Gastroesophageal sphincter (tissue), 3 donors: ENCODE results near the gene CFAP119.

Experiments used
- CTCF ChIP-seq, 4 experiments: fragments of 200-600 bp in 2 of 4; fragments of 450-650 bp in 2 of 4; sonication (generic) in 1 of 4; IDR thresholded peaks; one replicate each; pipeline ENCODE4 v1.5.1; 2017 to 2019; ENCODE audit warnings: antibody characterized with exemption in 4 of 4, mild to moderate bottlenecking in 2 of 4, moderate library complexity in 2 of 4
- POLR2A ChIP-seq, 2 donors: fragments of 450-650 bp; IDR thresholded peaks; one replicate each; pipeline ENCODE4 v1.6.1; 2017; ENCODE audit warnings: antibody characterized with exemption in 2 of 2, mild to moderate bottlenecking in 2 of 2, moderate library complexity in 1 of 2

DNA sequence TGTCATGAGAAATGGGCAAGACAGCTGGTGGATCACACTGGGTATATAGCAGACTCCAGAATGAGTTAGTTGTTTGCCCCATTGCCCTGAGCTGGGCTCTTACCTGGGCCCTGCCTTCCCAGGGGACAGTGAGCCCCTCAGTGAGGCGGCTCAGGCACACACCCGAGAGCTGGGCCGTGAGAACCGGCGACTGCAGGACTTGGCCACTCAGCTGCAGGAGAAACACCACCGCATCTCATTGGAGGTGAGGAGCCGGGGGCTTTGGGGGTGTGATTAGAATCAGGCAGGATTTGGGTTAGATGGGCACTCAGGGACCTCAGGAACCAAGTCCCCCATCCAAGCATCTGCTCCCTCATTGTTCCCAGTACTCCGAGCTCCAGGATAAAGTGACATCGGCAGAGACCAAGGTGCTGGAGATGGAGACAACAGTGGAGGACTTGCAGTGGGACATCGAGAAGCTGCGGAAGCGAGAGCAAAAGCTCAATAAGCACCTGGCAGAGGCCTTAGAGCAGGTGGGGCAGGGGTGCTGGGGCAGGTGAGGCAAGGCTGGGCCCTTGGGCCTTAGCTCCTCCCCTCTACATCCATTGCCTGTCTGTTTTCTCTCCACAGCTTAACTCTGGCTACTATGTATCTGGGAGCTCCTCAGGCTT is 3.1 kb upstream of the CFAP119 start:
- TF ChIP-seq POLR2A (IDR thresholded peaks at IDR 0.05) (no peak), CTCF (IDR thresholded peaks at IDR 0.05) (no peak)
